IMR-90 (cell line): ENCODE measurements around the gene TTLL8. TPM values are rescaled to one million over a fixed set of nuclear protein-coding genes. Genes with fewer than 3 reads are reported as not detected.

Experiments
- ATAC-seq: fragments of 200-7000 bp; cut with Tn5 transposase; 2 replicates; pipeline ENCODE4 v1.9.1; 2020; ENCODE audit warnings: low read depth, mild to moderate bottlenecking, moderate library complexity
- BruUV-seq: library from RNA; stranded (reverse); fragments of 400-500 nt; replicated peaks from 2 replicates; lab custom pipeline; 2021; lab: Mats Ljungman, UMichigan
- CTCF ChIA-PET: fragments of 300-600 bp; formaldehyde crosslinking; extraction: SDS; loops from one replicate; lab custom pipeline; 2021; ENCODE audit warnings: antibody characterized with exemption; lab: Yijun Ruan, JAX
- POLR2A ChIA-PET: fragments of 300-600 bp; sonication (Branson Sonifier 250); formaldehyde crosslinking; loops from one replicate; lab custom pipeline; 2022; ENCODE audit warnings: antibody characterized with exemption; ENCODE audit not compliant: unreplicated experiment; lab: Charles Lee
- DNase-seq: peaks from one replicate; pipeline ENCODE4 v3.0.0; 2013
- H2AFZ ChIP-seq: replicated peaks from 2 replicates; pipeline ENCODE3; 2013; ENCODE audit warnings: low read length, mild to moderate bottlenecking; ENCODE audit not compliant: poor library complexity
- H2AK5ac ChIP-seq: 2 replicates; pipeline ENCODE4 v1.6.1; 2013; ENCODE audit warnings: low read depth, low read length, inconsistent platforms
- H2AK9ac ChIP-seq: replicated peaks from 2 replicates; pipeline ENCODE3; 2013; ENCODE audit warnings: mild to moderate bottlenecking, low read depth, low read length, moderate library complexity; ENCODE audit not compliant: poor library complexity
- H2BK120ac ChIP-seq: 2 replicates; pipeline ENCODE4 v1.6.1; 2013; ENCODE audit warnings: low read depth, low read length, inconsistent platforms
- H2BK15ac ChIP-seq: 3 replicates; pipeline ENCODE4 v1.6.1; 2013; ENCODE audit warnings: low read depth, low read length, inconsistent platforms
- H2BK20ac ChIP-seq: 2 replicates; pipeline ENCODE4 v1.6.1; 2013; ENCODE audit warnings: low read depth, mild to moderate bottlenecking, inconsistent platforms, low read length, moderate library complexity
- H2BK5ac ChIP-seq: 2 replicates; pipeline ENCODE4 v1.6.1; 2013; ENCODE audit warnings: mild to moderate bottlenecking, low read depth, low read length, inconsistent platforms; ENCODE audit not compliant: poor library complexity, severe bottlenecking
- H3K14ac ChIP-seq: replicated peaks from 2 replicates; pipeline ENCODE4 v1.6.1; 2013; ENCODE audit warnings: low read depth, low read length, inconsistent platforms
- H3K18ac ChIP-seq: 2 replicates; pipeline ENCODE4 v1.6.1; 2013; ENCODE audit warnings: low read depth, low read length, control low read depth
- H3K23ac ChIP-seq: 2 replicates; pipeline ENCODE4 v1.6.1; 2013; ENCODE audit warnings: low read depth, low read length, inconsistent platforms
- H3K27ac ChIP-seq: 2 replicates; pipeline ENCODE4 v1.5.1; 2013; ENCODE audit warnings: mild to moderate bottlenecking, control low read depth, low read length; ENCODE audit not compliant: insufficient read depth
- H3K27me3 ChIP-seq: 2 replicates; pipeline ENCODE4 v1.6.1; 2013; ENCODE audit warnings: low read length; ENCODE audit not compliant: control insufficient read depth, insufficient read depth
- H3K36me3 ChIP-seq: 2 replicates; pipeline ENCODE4 v1.6.1; 2013; ENCODE audit warnings: low read length, mixed read lengths; ENCODE audit not compliant: control insufficient read depth, insufficient read depth
- H3K4ac ChIP-seq: 2 replicates; pipeline ENCODE4 v1.6.1; 2013; ENCODE audit warnings: low read depth, low read length, inconsistent platforms
- H3K4me1 ChIP-seq: 2 replicates; pipeline ENCODE4 v1.6.1; 2013; ENCODE audit warnings: low read length, mixed read lengths; ENCODE audit not compliant: control insufficient read depth, insufficient read depth
- H3K4me2 ChIP-seq: 2 replicates; pipeline ENCODE4 v1.6.1; 2013; ENCODE audit warnings: low read depth, mild to moderate bottlenecking, control low read depth, low read length, moderate library complexity
- H3K4me3 ChIP-seq: 2 replicates; pipeline ENCODE4 v1.5.1; 2013; ENCODE audit warnings: low read depth, mild to moderate bottlenecking, control low read depth, low read length, moderate library complexity; ENCODE audit not compliant: insufficient read depth
- H3K56ac ChIP-seq: 2 replicates; pipeline ENCODE4 v1.6.1; 2013; ENCODE audit warnings: low read length, inconsistent platforms; ENCODE audit not compliant: insufficient read depth; ENCODE audit errors: extremely low read depth
- H3K79me1 ChIP-seq, 2 experiments: 2 replicates each; pipeline ENCODE4 v1.6.1; 2013; ENCODE audit warnings: low read length in 2 of 2, inconsistent platforms in 1 of 2, low read depth in 1 of 2
- H3K9ac ChIP-seq: 2 replicates; pipeline ENCODE4 v1.6.1; 2013; ENCODE audit warnings: low read depth, low read length, control low read depth
- H3K9me1 ChIP-seq: 2 replicates; pipeline ENCODE4 v1.6.1; 2013; ENCODE audit warnings: low read length, inconsistent platforms; ENCODE audit not compliant: insufficient read depth
- H3K9me3 ChIP-seq: 2 replicates; pipeline ENCODE4 v1.6.1; 2013; ENCODE audit warnings: low read length; ENCODE audit not compliant: control insufficient read depth, insufficient read depth
- H4K20me1 ChIP-seq: 2 replicates; pipeline ENCODE4 v1.6.1; 2013; ENCODE audit warnings: low read length, inconsistent platforms; ENCODE audit not compliant: insufficient read depth
- H4K5ac ChIP-seq: 2 replicates; pipeline ENCODE4 v1.6.1; 2013; ENCODE audit warnings: mild to moderate bottlenecking, low read depth, low read length, control low read depth
- H4K8ac ChIP-seq, 2 experiments: 2 replicates each; pipeline ENCODE4 v1.6.1; 2013; ENCODE audit warnings: low read depth in 2 of 2, low read length in 2 of 2, control low read depth in 1 of 2, inconsistent platforms in 1 of 2
- H4K91ac ChIP-seq: 2 replicates; pipeline ENCODE4 v1.6.1; 2013; ENCODE audit warnings: low read depth, low read length, inconsistent platforms; ENCODE audit not compliant: insufficient read depth
- CEBPB ChIP-seq: IDR thresholded peaks from 2 replicates; pipeline ENCODE4 v1.6.1; 2012; ENCODE audit warnings: low read depth, low read length, improper control_type of control experiment
- CHD1 ChIP-seq: IDR thresholded peaks from 2 replicates; pipeline ENCODE4 v1.6.1; 2012; ENCODE audit warnings: low read depth, low read length, improper control_type of control experiment
- FOS ChIP-seq: fragments of 150-350 bp; IDR thresholded peaks from 2 replicates; pipeline ENCODE4 v1.6.1; 2016; ENCODE audit warnings: low read depth, low read length
- MXI1 ChIP-seq: IDR thresholded peaks from 2 replicates; pipeline ENCODE4 v1.6.1; 2012; ENCODE audit warnings: low read depth, mild to moderate bottlenecking, low read length, moderate library complexity, borderline replicate concordance
- RAD21 ChIP-seq: IDR thresholded peaks from 2 replicates; pipeline ENCODE4 v1.6.1; 2012; ENCODE audit warnings: low read length, improper control_type of control experiment
- RFX5 ChIP-seq: IDR thresholded peaks from 2 replicates; pipeline ENCODE4 v1.8.0; 2012; ENCODE audit warnings: low read depth, mild to moderate bottlenecking, low read length, moderate library complexity
- USF2 ChIP-seq: fragments of 150-350 bp; IDR thresholded peaks from 2 replicates; pipeline ENCODE4 v1.6.1; 2017; ENCODE audit warnings: mild to moderate bottlenecking, antibody characterized with exemption, low read length, low read depth
- WGBS, 2 experiments: methylation state at CpG; one replicate each; pipeline versions ENCODE4 v1.1.5 to v1.1.7; 2013; ENCODE audit warnings: missing lambda C conversion rate in 2 of 2; ENCODE audit not compliant: insufficient read length in 1 of 2; ENCODE audit errors: extremely low coverage in 2 of 2; 5-methylcytosine and 5-hydroxymethylcytosine counted together
- dilution Hi-C: fragments of 300-500 bp; cut with HindIII; formaldehyde crosslinking; loops from one replicate; pipeline ENCODE4 v1.14.3; 2018; ENCODE audit warnings: low sequenced_read_pairs; ENCODE audit not compliant: unreplicated experiment
- in situ Hi-C: fragments of 300-500 bp; cut with MboI; formaldehyde crosslinking; loops from 3 replicates; pipeline ENCODE4 v1.14.3; 2019; ENCODE audit warnings: low sequenced_read_pairs, inconsistent platforms, mixed read lengths
- intact Hi-C: fragments of 100-400 bp; cut with micrococcal nuclease; formaldehyde crosslinking; loops from 2 replicates; pipeline ENCODE4 v1.10.0; 2022
- polyA plus RNA-seq, 3 experiments: library from polyadenylated mRNA; depleted of rRNA; stranded (reverse); fragments of >200 nt; gene quantifications; 2 replicates each; pipeline ENCODE4 v1.2.3, GENCODE V29; 2012; ENCODE audit warnings: low replicate concordance in 1 of 3
- total RNA-seq: library from RNA; depleted of rRNA; stranded (reverse); fragments of >200 nt; gene quantifications from 2 replicates; pipeline ENCODE4 v1.2.3, GENCODE V29; 2012
- TF ChIP-seq, protein P1 (sequence below): conservative IDR thresholded peaks from 2 replicates; pipeline ENCODE4 v1.5.1; 2012; ENCODE audit warnings: mild to moderate bottlenecking, low read depth, low read length, improper control_type of control experiment
- TF ChIP-seq, protein P2 (sequence below): fragments of 150-350 bp; IDR thresholded peaks from 2 replicates; pipeline ENCODE4 v1.6.1; 2016; ENCODE audit warnings: low read depth, mild to moderate bottlenecking, low read length, moderate library complexity, borderline replicate concordance

Gene TTLL8
- total and polyA plus RNA-seq, 2 of the 4 experiments (the other 2 are of a cell fraction), result not detected

DNA sequence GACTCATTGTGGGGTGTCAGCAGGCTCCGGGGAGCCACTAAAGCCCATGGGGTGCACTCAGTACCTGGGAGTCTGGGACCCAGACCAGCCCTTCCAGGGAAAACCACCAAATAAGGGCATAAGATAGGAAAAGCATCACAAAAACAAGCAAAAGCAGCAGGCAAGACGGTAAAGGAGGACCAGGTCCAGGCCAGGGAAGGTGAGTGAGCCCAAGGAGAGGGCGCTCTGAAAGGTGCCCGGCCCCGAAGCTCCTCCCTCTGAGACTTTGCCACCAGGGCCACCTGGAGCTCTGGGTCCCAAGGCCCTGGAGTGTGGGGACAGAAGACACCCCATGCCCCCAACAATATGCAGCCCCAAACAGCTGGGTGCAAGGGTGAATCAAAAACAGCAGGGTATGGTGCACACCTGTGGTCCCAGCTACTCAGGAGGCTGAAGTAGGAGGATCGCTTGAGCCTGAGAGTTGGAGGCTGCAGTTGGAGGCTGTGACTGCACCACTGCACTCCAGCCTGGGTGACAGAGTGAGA is 40.3 kb downstream of the TTLL8 start:
- Histone ChIP-seq H3K4me2 (no peak overlapping the region), H2BK15ac (no peak overlapping the region), H2BK5ac (no peak overlapping the region), H4K8ac (no peak overlapping the region), H3K14ac (no peak overlapping the region), H3K56ac (no peak overlapping the region), H3K4ac (no peak overlapping the region), H3K23ac (no peak overlapping the region), H2BK120ac (no peak overlapping the region), H2AK9ac (no peak overlapping the region), H2BK20ac (no peak overlapping the region), H3K4me1 (peaks cover 6% of the 10 kb centered on the region; the same call in 1 of the 2 replicates), H4K91ac (no peak overlapping the region), H3K4me3 (no peak overlapping the region), H3K27ac (no peak overlapping the region), H3K36me3 (no peaks in the 10 kb centered on the region), H3K18ac (no peak overlapping the region), H3K9me3 (peaks cover 4% of the 10 kb centered on the region; the same call in 1 of the 2 replicates), H3K79me1 (no peaks in the 10 kb centered on the region), H2AFZ (no peak overlapping the region), H3K9me1 (0 out of 2 replicates have a peak, but pooled peaks cover 5% of the 10 kb centered on the region), H2AK5ac (no peak overlapping the region), H4K5ac (no peak overlapping the region), H3K9ac (no peak overlapping the region), H4K20me1 (no peaks in the 10 kb centered on the region), H3K27me3 (peaks cover 57% of the 10 kb centered on the region)
- no TSS peak for BruUV-seq
- POLR2A ChIA-PET, result no interaction called here
- no peak for DNase-seq
- CTCF ChIA-PET, result interaction anchor here (0.6 kb wide), 1 partner anchor 229 kb away, joined by 5 read pairs; no protein-coding TSS in a partner anchor
- dilution Hi-C loops, result no loop called here
- intact Hi-C loops, result no loop called here
- WGBS, 2 experiments, result 100% methylated on average over 1 of the region's 6 CpGs; no CpG with 5 or more reads in 1 of the 2 experiments
- no peak for TF ChIP-seq USF2
- TF ChIP-seq CHD1, result no peak
- no peak for TF ChIP-seq MXI1
- TF ChIP-seq, protein P1, sequence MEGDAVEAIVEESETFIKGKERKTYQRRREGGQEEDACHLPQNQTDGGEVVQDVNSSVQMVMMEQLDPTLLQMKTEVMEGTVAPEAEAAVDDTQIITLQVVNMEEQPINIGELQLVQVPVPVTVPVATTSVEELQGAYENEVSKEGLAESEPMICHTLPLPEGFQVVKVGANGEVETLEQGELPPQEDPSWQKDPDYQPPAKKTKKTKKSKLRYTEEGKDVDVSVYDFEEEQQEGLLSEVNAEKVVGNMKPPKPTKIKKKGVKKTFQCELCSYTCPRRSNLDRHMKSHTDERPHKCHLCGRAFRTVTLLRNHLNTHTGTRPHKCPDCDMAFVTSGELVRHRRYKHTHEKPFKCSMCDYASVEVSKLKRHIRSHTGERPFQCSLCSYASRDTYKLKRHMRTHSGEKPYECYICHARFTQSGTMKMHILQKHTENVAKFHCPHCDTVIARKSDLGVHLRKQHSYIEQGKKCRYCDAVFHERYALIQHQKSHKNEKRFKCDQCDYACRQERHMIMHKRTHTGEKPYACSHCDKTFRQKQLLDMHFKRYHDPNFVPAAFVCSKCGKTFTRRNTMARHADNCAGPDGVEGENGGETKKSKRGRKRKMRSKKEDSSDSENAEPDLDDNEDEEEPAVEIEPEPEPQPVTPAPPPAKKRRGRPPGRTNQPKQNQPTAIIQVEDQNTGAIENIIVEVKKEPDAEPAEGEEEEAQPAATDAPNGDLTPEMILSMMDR, result no peak
- TF ChIP-seq, protein P2, sequence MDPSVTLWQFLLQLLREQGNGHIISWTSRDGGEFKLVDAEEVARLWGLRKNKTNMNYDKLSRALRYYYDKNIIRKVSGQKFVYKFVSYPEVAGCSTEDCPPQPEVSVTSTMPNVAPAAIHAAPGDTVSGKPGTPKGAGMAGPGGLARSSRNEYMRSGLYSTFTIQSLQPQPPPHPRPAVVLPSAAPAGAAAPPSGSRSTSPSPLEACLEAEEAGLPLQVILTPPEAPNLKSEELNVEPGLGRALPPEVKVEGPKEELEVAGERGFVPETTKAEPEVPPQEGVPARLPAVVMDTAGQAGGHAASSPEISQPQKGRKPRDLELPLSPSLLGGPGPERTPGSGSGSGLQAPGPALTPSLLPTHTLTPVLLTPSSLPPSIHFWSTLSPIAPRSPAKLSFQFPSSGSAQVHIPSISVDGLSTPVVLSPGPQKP, result no peak
- no peak for TF ChIP-seq CEBPB
- TF ChIP-seq RFX5, result no peak
- no peak for TF ChIP-seq RAD21
- no peak for TF ChIP-seq FOS
- ATAC-seq, result no peak
- in situ Hi-C loops, result no loop called here
